Measurements from ENCODE around the gene GDF7. TPM values are rescaled to one million over a fixed set of nuclear protein-coding genes. Genes with fewer than 3 reads are reported as not detected.

Gene GDF7
- total RNA-seq, 2 experiments from 2014 or later: 0.06 TPM

DNA sequence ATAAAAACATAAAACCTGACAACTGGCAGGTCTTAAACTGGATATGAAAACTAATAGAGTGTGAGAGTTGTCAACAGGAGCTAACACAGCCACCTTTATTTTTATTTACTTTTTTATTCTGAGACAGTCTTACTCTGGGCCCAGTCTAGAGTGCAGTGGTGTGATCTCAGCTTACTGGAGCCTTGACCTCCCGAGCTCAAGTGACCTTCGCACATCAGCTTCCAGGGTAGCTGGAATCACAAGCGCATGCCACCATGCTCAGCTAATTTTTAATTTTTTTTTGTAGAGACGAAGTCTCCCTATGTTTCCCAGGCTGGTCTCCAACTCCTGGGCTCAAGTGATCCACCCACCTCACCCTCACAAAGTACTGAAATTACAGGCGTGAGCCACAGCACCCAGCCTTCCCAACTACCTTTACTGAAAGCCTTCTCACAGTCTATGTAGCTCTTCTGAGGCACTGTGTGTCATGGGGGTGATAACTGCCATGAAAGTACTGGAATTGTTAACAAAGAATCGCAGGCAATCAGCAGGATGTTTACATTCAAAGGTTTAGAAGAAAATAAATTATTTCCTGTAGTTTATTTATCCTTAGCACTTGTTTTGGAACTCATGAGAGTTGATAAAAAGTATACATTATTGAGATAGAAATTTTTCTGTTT is 24.3 kb downstream of the GDF7 start:
- H4K20me1 ChIP-seq (ENCODE audit: insufficient read depth, low read length): no peaks in the 10 kb centered on the region
- intact Hi-C loops (cut with micrococcal nuclease; ENCODE audit: unreplicated experiment): no loop called here
- H3K9me3 ChIP-seq (ENCODE audit: low read length): no peaks in the 10 kb centered on the region
- H2AFZ ChIP-seq (ENCODE audit: low read length): no peak overlapping the region
- H3K36me3 ChIP-seq (ENCODE audit: insufficient read depth, low read length): peaks cover 23% of the 10 kb centered on the region; the same call in 1 of the 2 replicates
- H3K4me3 ChIP-seq (ENCODE audit: low read depth, low read length, poor library complexity, severe bottlenecking): no peak overlapping the region
- DNase-seq (ENCODE audit: low spot score): no peak
- ChIA-PET POLR2A (interaction anchor here (0.7 to 0.8 kb wide), 2 partner anchors 9 to 15 kb away, joined by 3 read pairs; no protein-coding TSS in a partner anchor), CTCF (ENCODE audit: unreplicated experiment) (no interaction called here)
- no peaks in the 10 kb centered on the region for H3K79me2 ChIP-seq (ENCODE audit: insufficient read depth, low read depth, low read length)
- BruUV-seq (replicated peaks): no TSS peak
- no peaks in the 10 kb centered on the region for H3K9me2 ChIP-seq (ENCODE audit: insufficient read depth, low read length)
- no peak overlapping the region for H3K4me2 ChIP-seq (ENCODE audit: low read length)
- no peak overlapping the region for H3K27ac ChIP-seq (ENCODE audit: low read depth, low read length, poor library complexity, severe bottlenecking)
- H3K4me1 ChIP-seq (ENCODE audit: insufficient read depth, low read length, poor library complexity, severe bottlenecking): peaks cover 26% of the 10 kb centered on the region
- TF ChIP-seq EZH2phosphoT487 (IDR thresholded peaks at IDR 0.05; ENCODE audit: borderline replicate concordance, low read depth, low read length): no peak
- TF ChIP-seq, protein P1, sequence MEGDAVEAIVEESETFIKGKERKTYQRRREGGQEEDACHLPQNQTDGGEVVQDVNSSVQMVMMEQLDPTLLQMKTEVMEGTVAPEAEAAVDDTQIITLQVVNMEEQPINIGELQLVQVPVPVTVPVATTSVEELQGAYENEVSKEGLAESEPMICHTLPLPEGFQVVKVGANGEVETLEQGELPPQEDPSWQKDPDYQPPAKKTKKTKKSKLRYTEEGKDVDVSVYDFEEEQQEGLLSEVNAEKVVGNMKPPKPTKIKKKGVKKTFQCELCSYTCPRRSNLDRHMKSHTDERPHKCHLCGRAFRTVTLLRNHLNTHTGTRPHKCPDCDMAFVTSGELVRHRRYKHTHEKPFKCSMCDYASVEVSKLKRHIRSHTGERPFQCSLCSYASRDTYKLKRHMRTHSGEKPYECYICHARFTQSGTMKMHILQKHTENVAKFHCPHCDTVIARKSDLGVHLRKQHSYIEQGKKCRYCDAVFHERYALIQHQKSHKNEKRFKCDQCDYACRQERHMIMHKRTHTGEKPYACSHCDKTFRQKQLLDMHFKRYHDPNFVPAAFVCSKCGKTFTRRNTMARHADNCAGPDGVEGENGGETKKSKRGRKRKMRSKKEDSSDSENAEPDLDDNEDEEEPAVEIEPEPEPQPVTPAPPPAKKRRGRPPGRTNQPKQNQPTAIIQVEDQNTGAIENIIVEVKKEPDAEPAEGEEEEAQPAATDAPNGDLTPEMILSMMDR (conservative IDR thresholded peaks at IDR 0.05; ENCODE audit: low read length): no peak

DNA sequence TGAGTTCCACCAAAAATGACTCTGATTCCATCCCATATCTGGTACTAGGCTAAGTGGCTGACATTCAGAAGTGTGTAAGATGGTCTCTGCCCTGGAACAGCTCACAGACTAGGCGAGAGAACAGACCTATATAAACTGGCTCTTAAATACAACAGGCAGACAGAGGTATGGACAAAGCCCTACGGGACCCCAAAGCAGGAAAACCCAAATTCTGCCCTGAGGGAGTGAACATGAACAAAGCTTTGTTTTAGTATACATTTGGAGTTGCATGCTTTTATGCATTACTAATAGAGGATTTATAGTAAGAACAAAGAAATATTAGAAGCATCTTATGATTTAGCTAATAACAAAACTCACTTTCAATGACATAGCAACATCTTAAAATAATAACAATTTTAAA is 25.1 kb downstream of the GDF7 start:
- Histone ChIP-seq H3K4me2 (ENCODE audit: low read length) (no peak overlapping the region), H3K36me3 (ENCODE audit: insufficient read depth, low read length) (peaks cover 18% of the 10 kb centered on the region; the same call in 1 of the 2 replicates), H4K20me1 (ENCODE audit: insufficient read depth, low read length) (no peaks in the 10 kb centered on the region), H2AFZ (ENCODE audit: low read length) (no peak overlapping the region), H3K4me1 (ENCODE audit: insufficient read depth, low read length, poor library complexity, severe bottlenecking) (peaks cover 30% of the 10 kb centered on the region), H3K4me3 (ENCODE audit: low read depth, low read length, poor library complexity, severe bottlenecking) (no peak overlapping the region), H3K9me2 (ENCODE audit: insufficient read depth, low read length) (no peaks in the 10 kb centered on the region), H3K27ac (ENCODE audit: low read depth, low read length, poor library complexity, severe bottlenecking) (no peak overlapping the region), H3K79me2 (ENCODE audit: insufficient read depth, low read depth, low read length) (no peaks in the 10 kb centered on the region), H3K9me3 (ENCODE audit: low read length) (no peaks in the 10 kb centered on the region)
- intact Hi-C loops (cut with micrococcal nuclease; ENCODE audit: unreplicated experiment): no loop called here
- ChIA-PET CTCF (ENCODE audit: unreplicated experiment) (interaction anchor here (1.8 kb wide), 1 partner anchor 16 kb away, joined by 8 read pairs; no protein-coding TSS in a partner anchor), POLR2A (interaction anchor here (0.9 to 4.2 kb wide), 4 partner anchors 15 to 55 kb away, joined by 3 to 27 read pairs (median 7); partner anchors contain the start of gene HS1BP3)
- BruUV-seq (replicated peaks): no TSS peak
- no peak for TF ChIP-seq EZH2phosphoT487 (IDR thresholded peaks at IDR 0.05; ENCODE audit: borderline replicate concordance, low read depth, low read length)
- TF ChIP-seq, protein P1 (conservative IDR thresholded peaks at IDR 0.05; ENCODE audit: low read length): no peak
- DNase-seq (ENCODE audit: low spot score): no peak

DNA sequence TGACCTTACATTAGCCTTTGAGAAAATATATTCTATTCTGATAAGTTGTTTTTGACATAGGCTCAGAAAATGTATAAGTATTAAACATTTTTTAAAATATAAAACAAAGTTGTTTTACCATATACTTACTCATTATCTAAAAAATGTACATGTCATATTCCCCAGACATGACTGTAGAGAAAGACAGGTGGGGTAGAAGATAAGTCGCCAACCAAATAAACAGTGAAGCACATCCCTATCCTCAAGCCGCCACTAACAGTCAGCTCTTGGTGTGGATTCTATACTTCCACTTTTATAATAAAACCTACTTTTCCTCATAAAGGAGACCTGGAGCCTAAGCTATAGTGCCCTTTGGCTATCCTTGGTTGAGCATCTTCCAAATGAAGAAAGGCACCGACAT is 26.4 kb downstream of the GDF7 start:
- Histone ChIP-seq H4K20me1 (ENCODE audit: insufficient read depth, low read length) (no peaks in the 10 kb centered on the region), H3K79me2 (ENCODE audit: insufficient read depth, low read depth, low read length) (no peaks in the 10 kb centered on the region), H3K27ac (ENCODE audit: low read depth, low read length, poor library complexity, severe bottlenecking) (no peak overlapping the region), H3K9me2 (ENCODE audit: insufficient read depth, low read length) (no peaks in the 10 kb centered on the region), H3K4me3 (ENCODE audit: low read depth, low read length, poor library complexity, severe bottlenecking) (no peak overlapping the region), H2AFZ (ENCODE audit: low read length) (no peak overlapping the region), H3K9me3 (ENCODE audit: low read length) (no peaks in the 10 kb centered on the region), H3K4me1 (ENCODE audit: insufficient read depth, low read length, poor library complexity, severe bottlenecking) (peaks cover 30% of the 10 kb centered on the region), H3K36me3 (ENCODE audit: insufficient read depth, low read length) (peaks cover 19% of the 10 kb centered on the region), H3K4me2 (ENCODE audit: low read length) (no peak overlapping the region)
- no TSS peak for BruUV-seq (replicated peaks)
- no peak for DNase-seq (ENCODE audit: low spot score)
- ChIA-PET CTCF (ENCODE audit: unreplicated experiment) (interaction anchor here (1.8 kb wide), 1 partner anchor 17 kb away, joined by 8 read pairs; no protein-coding TSS in a partner anchor), POLR2A (interaction anchor here (1.1 to 4.2 kb wide), 4 partner anchors 16 to 104 kb away, joined by 3 to 27 read pairs (median 5); partner anchors contain the start of gene HS1BP3)
- TF ChIP-seq, protein P1 (conservative IDR thresholded peaks at IDR 0.05; ENCODE audit: low read length): no peak
- TF ChIP-seq EZH2phosphoT487 (IDR thresholded peaks at IDR 0.05; ENCODE audit: borderline replicate concordance, low read depth, low read length): no peak
- intact Hi-C loops (cut with micrococcal nuclease; ENCODE audit: unreplicated experiment): no loop called here

Data from OCI-LY7 (cell line).